Body of pancreas (tissue), 4 donors: ENCODE measurements around the gene RABL2A.
"Not testable (repeated sequence)": the region's sequence is repeated elsewhere in the genome, so short reads cannot be mapped to it uniquely, and the experiment has no call there.

ENCODE experiments used
- CTCF ChIP-seq, 7 experiments: fragments of 450-650 bp in 4 of 7; fragments of 200-600 bp in 3 of 7; sonication (generic) in 3 of 7; IDR thresholded peaks; one replicate each; pipeline ENCODE4 v1.5.1; 2016 to 2019; ENCODE audit warnings: antibody characterized with exemption in 7 of 7
- POLR2A ChIP-seq, 3 donors: fragments of 450-650 bp; IDR thresholded peaks; one replicate each; pipeline ENCODE4 v1.6.1; 2016; ENCODE audit warnings: antibody characterized with exemption in 3 of 3, mild to moderate bottlenecking in 2 of 3

- TF ChIP-seq CTCF, POLR2A (IDR thresholded peaks at IDR 0.05): not testable (repeated sequence)
These were observed 5.8 kb downstream of the RABL2A start for GRCh38 chr2:113632849-113633345.
